GM21723 (cell line): ENCODE data around the gene GOLGA8G.
"Not testable (repeated sequence)": the region's sequence is repeated elsewhere in the genome, so short reads cannot be mapped to it uniquely, and the experiment has no call there.

Experiments used
- ATAC-seq: cut with Tn5 transposase; IDR thresholded peaks from one replicate; pipeline ENCODE4 v1.9.1; 2021; ENCODE audit warnings: mild to moderate bottlenecking, moderate library complexity; ENCODE audit not compliant: unreplicated experiment

Gene GOLGA8G, protein sequence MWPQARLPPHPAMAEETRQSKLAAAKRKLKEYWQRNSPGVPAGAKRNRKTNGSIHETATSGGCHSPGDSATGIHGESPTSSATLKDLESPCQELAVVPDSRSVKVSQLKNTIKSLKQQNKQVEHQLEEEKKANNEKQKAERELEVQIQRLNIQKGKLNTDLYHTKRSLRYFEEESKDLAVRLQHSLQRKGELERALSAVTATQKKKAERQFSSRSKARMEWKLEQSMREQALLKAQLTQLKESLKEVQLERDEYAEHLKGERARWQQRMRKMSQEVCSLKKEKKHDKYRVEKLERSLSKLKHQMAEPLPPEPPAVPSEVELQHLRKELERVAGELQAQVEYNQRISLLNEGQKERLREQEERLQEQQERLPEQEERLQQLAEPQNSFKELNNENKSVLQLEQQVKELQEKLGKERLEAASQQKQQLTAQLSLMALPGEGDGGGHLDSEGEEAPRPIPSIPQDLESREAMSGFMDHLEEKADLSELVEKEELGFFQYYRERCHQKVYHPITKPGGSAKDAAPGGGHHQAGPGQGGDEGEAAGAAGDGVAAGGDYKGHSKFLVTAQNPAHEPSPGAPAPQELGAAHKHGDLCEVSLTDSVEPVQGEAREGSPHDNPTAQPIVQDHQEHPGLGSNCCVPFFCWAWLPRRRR

GRCh38 chr15:28532954-28533353 lies at the start of gene GOLGA8G:
TSS of gene GOLGA8G (minus strand) at chr15:28532971. CDS start at chr15:28532909, 62 bp downstream.
- not testable (repeated sequence) for ATAC-seq

GRCh38 chr15:28573351-28573750 lies 40.6 kb upstream of the GOLGA8G start:
- not testable (repeated sequence) for ATAC-seq

- not testable (repeated sequence) for ATAC-seq
Observed at GRCh38 chr15:28553268-28553667, 20.5 kb upstream of the GOLGA8G start, which contains the start of gene GOLGA6L25. TSS of gene GOLGA6L25 (plus strand) at chr15:28553568. CDS start at chr15:28553629, 61 bp downstream.

DNA sequence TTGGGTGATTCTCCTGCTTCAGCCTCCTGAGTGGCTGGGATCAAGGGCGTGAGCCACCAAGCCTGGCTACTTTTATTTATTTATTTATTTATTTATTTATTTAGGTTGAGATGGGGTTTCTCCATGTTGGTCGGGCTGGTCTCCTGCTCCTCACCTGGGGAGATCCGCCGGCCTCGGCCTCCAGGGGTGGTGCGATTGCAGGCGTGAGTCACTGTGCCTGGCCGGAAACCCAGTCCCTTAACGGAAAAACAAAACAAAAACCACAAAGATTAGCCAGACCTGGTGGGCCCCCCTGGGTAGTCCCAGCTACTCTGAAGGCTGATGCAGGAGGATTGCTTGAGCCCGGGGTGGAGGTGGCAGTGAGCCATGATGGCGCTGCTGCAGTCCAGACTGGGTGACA lies 17.6 kb downstream of the GOLGA8G start:
- ATAC-seq: not testable (repeated sequence)

DNA sequence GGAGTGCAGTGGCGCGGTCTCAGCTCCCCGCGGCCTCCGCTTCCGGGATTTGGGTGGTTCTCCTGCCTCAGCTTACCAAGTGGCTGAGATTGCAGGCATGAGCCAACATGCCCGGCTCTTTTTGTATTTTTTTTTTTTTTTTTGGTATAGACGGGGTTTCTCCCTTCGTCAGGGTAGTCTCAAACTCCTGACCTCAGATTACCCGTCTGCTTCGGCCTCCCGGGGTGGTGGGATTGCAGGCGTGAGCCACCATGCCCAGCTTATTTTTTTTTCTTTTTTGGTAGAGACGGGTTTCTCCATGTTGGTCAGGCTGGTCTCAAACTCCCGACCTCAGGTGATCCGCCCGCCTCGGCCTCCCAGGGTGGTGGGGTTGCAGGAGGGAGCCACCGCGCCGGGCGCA lies 18.6 kb downstream of the GOLGA8G start:
- not testable (repeated sequence) for ATAC-seq

GRCh38 chr15:28508217-28508889 lies 24.4 kb downstream of the GOLGA8G start:
- ATAC-seq: not testable (repeated sequence)

GRCh38 chr15:28481340-28481739 lies 51.4 kb downstream of the GOLGA8G start:
- ATAC-seq: not testable (repeated sequence)
